Brain microvascular endothelial cell (primary cell): ENCODE measurements around the gene CEP63.
A peak's percentile ranks its signal among the peaks of the same experiment; 100 is the strongest.

Experiments
- DNase-seq: peaks from one replicate; pipeline ENCODE4 v3.0.0-alpha.2; 2020
- H3K27ac ChIP-seq: fragments of 250-450 bp; sonication (Bioruptor Pico); 2 replicates; pipeline ENCODE4 v1.5.1; 2020; ENCODE audit warnings: mild to moderate bottlenecking, moderate library complexity
- H3K27me3 ChIP-seq: fragments of 250-450 bp; sonication (Bioruptor Pico); replicated peaks from 2 replicates; pipeline ENCODE4 v1.5.1; 2020; ENCODE audit warnings: mild to moderate bottlenecking
- H3K36me3 ChIP-seq: fragments of 250-450 bp; sonication (Bioruptor Pico); replicated peaks from 2 replicates; pipeline ENCODE4 v1.5.1; 2020; ENCODE audit warnings: mild to moderate bottlenecking
- H3K4me3 ChIP-seq: 2 replicates; pipeline ENCODE4 v1.5.1; 2011; ENCODE audit warnings: low read depth, mild to moderate bottlenecking, control low read depth, low read length, moderate library complexity
- CTCF ChIP-seq: IDR thresholded peaks from 2 replicates; pipeline ENCODE4 v1.5.1; 2011; ENCODE audit warnings: low read depth, mild to moderate bottlenecking, moderate library complexity, low read length, control low read depth, inconsistent platforms; ENCODE audit errors: missing control alignments
- in situ Hi-C: cut with HindIII; loops from 2 replicates; pipeline ENCODE4 v1.10.0; 2017; ENCODE audit warnings: low sequenced_read_pairs, low pct_ligation_motif_present

Gene CEP63

GRCh38 chr3:134477002-134477401 is 8.9 kb upstream of the CEP63 start:
- DNase-seq, result no peak
- in situ Hi-C loops, result loop anchor here (10.0 to 25.0 kb wide), 2 partner anchors 172 to 240 kb away; no protein-coding TSS in a partner anchor
- H3K4me3 ChIP-seq, result no peak overlapping the region
- H3K36me3 ChIP-seq, result peaks cover 28% of the 10 kb centered on the region
- no peak overlapping the region for H3K27ac ChIP-seq
- no peaks in the 10 kb centered on the region for H3K27me3 ChIP-seq
- no peak for TF ChIP-seq CTCF

GRCh38 chr3:134477938-134478337 is 7.9 kb upstream of the CEP63 start:
- no peak for DNase-seq
- no peak for TF ChIP-seq CTCF
- no peak overlapping the region for H3K4me3 ChIP-seq
- in situ Hi-C loops, result loop anchor here (10.0 to 25.0 kb wide), 2 partner anchors 173 to 241 kb away; no protein-coding TSS in a partner anchor
- H3K36me3 ChIP-seq, result peaks cover 30% of the 10 kb centered on the region
- H3K27me3 ChIP-seq, result no peaks in the 10 kb centered on the region
- H3K27ac ChIP-seq, result no peak overlapping the region

GRCh38 chr3:134480546-134480945 is 5.3 kb upstream of the CEP63 start:
- DNase-seq, result no peak
- Histone ChIP-seq H3K4me3 (no peak overlapping the region), H3K27me3 (no peaks in the 10 kb centered on the region), H3K27ac (no peak overlapping the region), H3K36me3 (peaks cover 30% of the 10 kb centered on the region)
- TF ChIP-seq CTCF, result no peak
- in situ Hi-C loops, result loop anchor here (25.0 kb wide), 1 partner anchor 243 kb away; no protein-coding TSS in a partner anchor

GRCh38 chr3:134481166-134481565 is 4.7 kb upstream of the CEP63 start:
- no peak for DNase-seq

GRCh38 chr3:134482622-134483021 is 3.2 kb upstream of the CEP63 start:
- Histone ChIP-seq H3K27ac (peak overlapping the region; percentile 82), H3K4me3 (no peak overlapping the region), H3K27me3 (no peaks in the 10 kb centered on the region), H3K36me3 (peaks cover 28% of the 10 kb centered on the region)
- in situ Hi-C loops, result loop anchor here (25.0 kb wide), 1 partner anchor 245 kb away; no protein-coding TSS in a partner anchor
- no peak for DNase-seq
- TF ChIP-seq CTCF, result no peak

More at GRCh38 chr3:134481166-134481565, 4.7 kb upstream of the CEP63 start:
- H3K27me3 ChIP-seq, result no peaks in the 10 kb centered on the region
- no peak for TF ChIP-seq CTCF
- peaks cover 30% of the 10 kb centered on the region for H3K36me3 ChIP-seq
- H3K27ac ChIP-seq, result no peak overlapping the region
- in situ Hi-C loops, result loop anchor here (25.0 kb wide), 1 partner anchor 244 kb away; no protein-coding TSS in a partner anchor
- no peak overlapping the region for H3K4me3 ChIP-seq

GRCh38 chr3:134483195-134483900 is 2.5 kb upstream of the CEP63 start:
- Histone ChIP-seq H3K36me3 (peaks cover 24% of the 10 kb centered on the region), H3K4me3 (no peak overlapping the region), H3K27ac (peak overlapping the region; percentile 82), H3K27me3 (no peaks in the 10 kb centered on the region)
- in situ Hi-C loops, result loop anchor here (25.0 kb wide), 1 partner anchor 246 kb away; no protein-coding TSS in a partner anchor
- DNase-seq, result peak; percentile 77
- TF ChIP-seq CTCF, result no peak
